GM18909 (cell line): ENCODE measurements around the gene ITIH1.

Source experiments
- ATAC-seq: cut with Tn5 transposase; IDR thresholded peaks from one replicate; pipeline ENCODE4 v1.9.1; 2021; ENCODE audit warnings: mild to moderate bottlenecking; ENCODE audit not compliant: unreplicated experiment, poor library complexity

The ITIH1 gene

DNA sequence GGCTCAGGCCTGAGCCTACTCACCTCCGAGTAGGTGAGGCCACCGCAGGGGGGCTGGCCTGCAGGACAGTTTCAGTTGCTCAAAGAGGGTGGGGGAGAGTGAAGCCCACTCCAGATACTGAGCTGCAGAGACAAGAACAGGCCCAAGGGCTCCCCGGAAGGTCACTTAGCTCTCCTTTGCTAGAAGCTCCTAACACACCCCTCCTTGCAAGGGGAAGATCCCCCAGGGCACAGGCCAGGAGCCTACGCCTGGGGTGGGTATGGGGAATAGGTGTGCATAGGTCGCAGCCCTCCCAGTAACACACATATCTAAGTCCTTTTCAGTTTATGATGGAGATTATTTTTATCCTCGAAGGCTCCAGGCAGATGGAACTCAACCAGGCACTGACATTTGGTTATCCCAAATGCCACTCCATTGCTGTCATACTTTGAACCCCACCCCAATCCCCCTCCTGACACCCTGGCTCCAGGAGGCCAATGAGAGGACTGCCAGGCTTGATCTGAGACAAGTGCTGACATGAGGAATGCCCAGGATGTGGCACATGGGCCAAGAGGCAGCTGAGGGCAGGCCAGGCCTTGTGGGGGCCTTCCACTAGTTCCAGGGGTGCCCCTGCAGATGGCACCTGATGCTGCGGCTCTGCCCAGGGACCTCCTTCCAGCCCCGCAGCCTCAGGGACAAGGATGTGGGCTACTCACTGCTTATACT is 58.5 kb downstream of the ITIH1 start:
- ATAC-seq, result no peak

DNA sequence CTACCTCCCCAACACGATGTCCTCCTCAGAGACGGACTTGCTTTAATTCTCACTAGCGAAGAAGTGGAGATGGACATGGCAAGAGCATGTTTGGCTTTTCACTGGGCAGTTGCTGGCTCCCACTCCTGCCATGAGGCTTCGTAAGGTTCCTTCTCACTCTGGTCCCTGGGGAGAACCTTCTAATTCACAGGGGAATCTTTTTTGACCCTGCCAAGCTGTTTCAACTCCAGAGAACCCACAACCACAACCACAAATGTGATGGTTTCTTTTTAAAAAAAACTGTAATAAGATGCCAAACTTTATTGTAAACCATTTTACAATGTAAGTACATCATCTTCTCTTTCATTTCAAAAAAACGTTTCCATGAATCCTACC is 59.1 kb downstream of the ITIH1 start:
- no peak for ATAC-seq

GRCh38 chr3:52836986-52837385 is 59.6 kb downstream of the ITIH1 start:
- ATAC-seq, result no peak

DNA sequence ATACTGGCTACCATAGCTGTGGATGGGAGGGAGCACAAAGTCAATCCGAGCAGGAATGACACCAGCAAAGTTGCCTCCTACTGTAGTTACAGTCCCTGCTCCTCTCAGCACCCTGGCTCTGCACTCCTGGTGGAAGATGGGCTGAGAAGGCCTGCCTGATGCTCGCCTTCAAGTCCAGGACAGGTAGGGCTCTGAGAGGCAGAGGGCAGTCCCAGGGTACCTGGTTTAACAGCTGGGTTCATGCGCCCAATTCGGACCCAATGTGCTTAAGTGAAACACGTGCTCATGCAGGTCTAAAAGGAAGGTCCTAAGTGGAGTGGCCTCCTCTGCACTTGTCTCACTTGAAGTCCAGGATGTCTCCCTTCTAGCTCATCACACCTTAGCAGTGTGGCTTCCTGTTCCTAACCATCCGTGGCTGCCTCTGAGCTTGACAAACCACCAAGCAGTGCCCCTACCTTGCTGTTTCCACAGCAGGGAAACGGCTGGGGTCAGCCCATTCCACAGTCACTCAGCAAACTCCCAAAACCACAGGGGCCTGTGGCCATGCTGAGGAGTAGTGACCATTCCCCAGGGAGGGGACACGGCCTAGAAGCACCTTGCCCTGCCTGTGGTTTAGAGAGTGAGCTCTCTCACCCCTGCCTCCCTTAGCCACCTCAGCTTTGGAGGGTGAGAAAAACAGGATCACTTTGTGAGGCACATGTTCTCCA is 61.3 kb downstream of the ITIH1 start:
- no peak for ATAC-seq

GRCh38 chr3:52839268-52839575 is 61.8 kb downstream of the ITIH1 start:
- ATAC-seq, result no peak

- no peak for ATAC-seq
Observed at GRCh38 chr3:52839892-52840545, 62.6 kb downstream of the ITIH1 start.

- no peak for ATAC-seq
Observed at GRCh38 chr3:52841211-52841980, 64.0 kb downstream of the ITIH1 start.
